NB4 (cell line): Measurements from ENCODE around the gene CHRNA1.

ENCODE experiments used
- DNase-seq: peaks from one replicate; pipeline ENCODE4 v3.0.0; 2010; ENCODE audit warnings: low read depth
- H3K4me3 ChIP-seq: one replicate; pipeline ENCODE4 v1.5.1; 2011; ENCODE audit warnings: mild to moderate bottlenecking, low read depth, low read length, moderate library complexity
- CTCF ChIP-seq: IDR thresholded peaks from one replicate; pipeline ENCODE4 v1.5.1; 2012; ENCODE audit warnings: low read depth, low read length
- MAX ChIP-seq: IDR thresholded peaks from 2 replicates; pipeline ENCODE4 v1.6.1; 2011; ENCODE audit warnings: low read depth, low read length
- MYC ChIP-seq: IDR thresholded peaks from 2 replicates; pipeline ENCODE4 v1.6.1; 2011; ENCODE audit warnings: low read depth, low read length
- POLR2A ChIP-seq: IDR thresholded peaks from 2 replicates; pipeline ENCODE4 v1.6.1; 2011; ENCODE audit warnings: mild to moderate bottlenecking; ENCODE audit not compliant: insufficient read length; ENCODE audit errors: extremely low read depth

Gene CHRNA1

DNA sequence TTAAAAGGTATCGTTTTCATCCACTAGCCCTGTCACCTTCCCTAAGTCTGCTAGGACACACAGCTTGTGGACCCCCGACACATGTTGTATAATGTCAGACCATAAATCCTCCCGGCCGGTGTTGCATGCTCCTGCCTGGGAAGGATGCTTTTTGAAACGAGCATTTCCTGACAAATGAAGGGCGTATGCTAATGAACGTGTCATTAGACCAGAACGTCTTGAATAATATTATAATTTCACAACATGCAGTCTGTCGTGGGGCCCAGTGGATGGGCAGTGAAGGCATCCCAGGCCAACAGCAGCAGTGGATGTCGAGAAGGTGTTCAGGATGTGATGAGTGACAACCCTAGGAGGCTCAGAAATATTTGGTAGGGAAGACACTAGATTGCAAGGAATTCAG, 7.5 kb downstream of the CHRNA1 start:
- no peak for DNase-seq
- no peak for TF ChIP-seq MYC
- no peak for TF ChIP-seq MAX
- TF ChIP-seq CTCF = no peak
- no peak for TF ChIP-seq POLR2A
- no peak overlapping the region for H3K4me3 ChIP-seq

GRCh38 chr2:174753038-174753633, 11.1 kb downstream of the CHRNA1 start:
- no peak overlapping the region for H3K4me3 ChIP-seq
- DNase-seq = no peak
- TF ChIP-seq MAX (no peak), CTCF (no peak), POLR2A (no peak), MYC (no peak)

- no peak for DNase-seq
- no peak overlapping the region for H3K4me3 ChIP-seq
- TF ChIP-seq MAX = no peak
- TF ChIP-seq CTCF = no peak
- TF ChIP-seq MYC = no peak
- no peak for TF ChIP-seq POLR2A
Observed at GRCh38 chr2:174752403-174753037, 11.8 kb downstream of the CHRNA1 start.

- TF ChIP-seq CTCF (no peak), MYC (no peak), MAX (no peak), POLR2A (no peak)
- H3K4me3 ChIP-seq = no peak overlapping the region
- no peak for DNase-seq
Observed at GRCh38 chr2:174750923-174751441, 13.3 kb downstream of the CHRNA1 start.

GRCh38 chr2:174749793-174750192, 14.5 kb downstream of the CHRNA1 start:
- no peak for DNase-seq
- TF ChIP-seq CTCF (no peak), MAX (no peak), MYC (no peak), POLR2A (no peak)
- no peak overlapping the region for H3K4me3 ChIP-seq

DNA sequence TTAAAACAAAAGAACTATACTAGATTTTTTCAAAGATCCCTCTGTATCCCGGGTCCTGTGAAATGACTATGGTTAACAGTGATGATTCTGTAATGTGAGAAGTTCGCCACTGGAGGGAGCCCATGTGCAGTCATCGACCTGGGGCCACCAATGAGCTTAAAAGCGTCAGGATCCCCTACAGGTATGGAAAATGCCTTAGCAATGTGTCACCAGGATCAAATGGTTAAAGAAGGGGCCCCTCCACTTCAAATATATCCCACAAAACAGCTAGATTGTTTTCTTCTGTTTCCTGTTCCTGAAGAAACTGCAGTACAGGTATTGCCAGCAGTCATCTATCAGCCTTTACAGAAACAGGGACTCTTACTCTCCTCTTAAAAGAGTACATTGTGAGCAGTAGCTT, 15.3 kb downstream of the CHRNA1 start:
- H3K4me3 ChIP-seq = no peak overlapping the region
- TF ChIP-seq CTCF = peak; percentile 84
- TF ChIP-seq POLR2A = no peak
- DNase-seq = peak; percentile 67
